OCI-LY7 (cell line): ENCODE data around the gene ADAMTS7. TPM values are rescaled to one million over a fixed set of nuclear protein-coding genes. Genes with fewer than 3 reads are reported as not detected.
A peak's percentile ranks its signal among the peaks of the same experiment; 100 is the strongest.
"Not testable (repeated sequence)": the region's sequence is repeated elsewhere in the genome, so short reads cannot be mapped to it uniquely, and the experiment has no call there.

Experiments
- BruUV-seq: library from RNA; stranded (reverse); fragments of 400-500 nt; replicated peaks from 2 replicates; lab custom pipeline; 2021; lab: Mats Ljungman, UMichigan
- CTCF ChIA-PET: fragments of 300-600 bp; sonication (Branson Sonifier 250); formaldehyde crosslinking; loops from one replicate; lab custom pipeline; 2022; ENCODE audit warnings: antibody characterized with exemption; ENCODE audit not compliant: unreplicated experiment; lab: Charles Lee
- POLR2A ChIA-PET: fragments of 300-600 bp; sonication (Branson Sonifier 250); formaldehyde crosslinking; loops from one replicate; lab custom pipeline; 2022; ENCODE audit warnings: antibody characterized with exemption; lab: Charles Lee
- DNase-seq: peaks from one replicate; pipeline ENCODE4 v3.0.0-alpha.2; 2015; ENCODE audit warnings: low spot score
- H2AFZ ChIP-seq: fragments of 200-600 bp; sonication (generic), shearing (Covaris generic); 2 replicates; pipeline ENCODE4 v1.6.1; 2014; ENCODE audit warnings: mild to moderate bottlenecking, antibody characterized with exemption, low read length, moderate library complexity
- H3K27ac ChIP-seq: fragments of 200-600 bp; sonication (generic); 2 replicates; pipeline ENCODE4 v1.5.1; 2014; ENCODE audit warnings: mixed run types, low read depth, mild to moderate bottlenecking, moderate library complexity, low read length, inconsistent platforms; ENCODE audit not compliant: poor library complexity, severe bottlenecking
- H3K36me3 ChIP-seq: fragments of 200-600 bp; sonication (generic); 2 replicates; pipeline ENCODE4 v1.6.1; 2014; ENCODE audit warnings: mild to moderate bottlenecking, antibody characterized with exemption, low read length, moderate library complexity, mixed read lengths; ENCODE audit not compliant: insufficient read depth
- H3K4me1 ChIP-seq: fragments of 200-600 bp; sonication (generic); 2 replicates; pipeline ENCODE4 v1.5.1; 2014; ENCODE audit warnings: mild to moderate bottlenecking, low read length; ENCODE audit not compliant: insufficient read depth, poor library complexity, severe bottlenecking
- H3K4me2 ChIP-seq: fragments of 200-600 bp; sonication (generic); 2 replicates; pipeline ENCODE4 v1.6.1; 2014; ENCODE audit warnings: mild to moderate bottlenecking, low read length
- H3K4me3 ChIP-seq: fragments of 200-600 bp; sonication (generic); 2 replicates; pipeline ENCODE4 v1.5.1; 2014; ENCODE audit warnings: mild to moderate bottlenecking, low read depth, low read length; ENCODE audit not compliant: poor library complexity, severe bottlenecking
- H3K79me2 ChIP-seq: fragments of 200-600 bp; sonication (generic); 2 replicates; pipeline ENCODE4 v1.6.1; 2016; ENCODE audit warnings: low read depth, mild to moderate bottlenecking, low read length, moderate library complexity, mixed read lengths; ENCODE audit not compliant: insufficient read depth
- H3K9me2 ChIP-seq: fragments of 200-600 bp; sonication (generic); 2 replicates; pipeline ENCODE4 v1.6.1; 2016; ENCODE audit warnings: mild to moderate bottlenecking, low read length, mixed read lengths; ENCODE audit not compliant: insufficient read depth
- H3K9me3 ChIP-seq: fragments of 200-600 bp; sonication (generic); 2 replicates; pipeline ENCODE4 v1.6.1; 2014; ENCODE audit warnings: mild to moderate bottlenecking, mixed run types, low read length, mixed read lengths
- H4K20me1 ChIP-seq: fragments of 200-600 bp; sonication (generic); 2 replicates; pipeline ENCODE4 v1.6.1; 2014; ENCODE audit warnings: mild to moderate bottlenecking, antibody characterized with exemption, low read length, moderate library complexity, mixed read lengths; ENCODE audit not compliant: insufficient read depth
- CTCF ChIP-seq: fragments of 200-600 bp; sonication (generic); conservative IDR thresholded peaks from 2 replicates; pipeline ENCODE4 v1.5.1; 2014; ENCODE audit warnings: mild to moderate bottlenecking, antibody characterized with exemption, low read length, moderate library complexity, mixed read lengths
- EZH2phosphoT487 ChIP-seq: fragments of 200-600 bp; sonication (generic); IDR thresholded peaks from 2 replicates; pipeline ENCODE4 v1.6.1; 2018; ENCODE audit warnings: low read depth, borderline replicate concordance, mild to moderate bottlenecking, mixed run types, antibody characterized with exemption, low read length, moderate library complexity, mixed read lengths
- intact Hi-C: fragments of 100-400 bp; cut with micrococcal nuclease; formaldehyde crosslinking; loops from one replicate; pipeline ENCODE4 v1.10.0; 2022; ENCODE audit not compliant: unreplicated experiment
- total RNA-seq, 2 experiments: library from RNA; depleted of rRNA in 1 of 2; stranded (reverse); fragments of >200 nt in 1 of 2; shearing (Covaris generic) in 1 of 2; gene quantifications; 2 replicates each; pipeline ENCODE4 v1.2.3, GENCODE V29; 2014 to 2022

The ADAMTS7 gene
- total RNA-seq, 2 experiments from 2014 or later: 0.08 to 0.19 TPM

- H3K4me3 ChIP-seq: no peak overlapping the region
- H4K20me1 ChIP-seq: no peaks in the 10 kb centered on the region
- H3K79me2 ChIP-seq: no peaks in the 10 kb centered on the region
- intact Hi-C loops: no loop called here
- ChIA-PET POLR2A (no interaction called here), CTCF (no interaction called here)
- H3K9me3 ChIP-seq: no peaks in the 10 kb centered on the region
- no peak overlapping the region for H2AFZ ChIP-seq
- no peak for TF ChIP-seq CTCF
- no peak for TF ChIP-seq EZH2phosphoT487
- H3K9me2 ChIP-seq: no peaks in the 10 kb centered on the region
- no TSS peak for BruUV-seq
- peaks cover 49% of the 10 kb centered on the region for H3K4me1 ChIP-seq
- no peak overlapping the region for H3K4me2 ChIP-seq
- no peak for DNase-seq
- H3K36me3 ChIP-seq: no peaks in the 10 kb centered on the region
- no peak overlapping the region for H3K27ac ChIP-seq
These were observed 47.4 kb downstream of the ADAMTS7 start for GRCh38 chr15:78763796-78764241.

DNA sequence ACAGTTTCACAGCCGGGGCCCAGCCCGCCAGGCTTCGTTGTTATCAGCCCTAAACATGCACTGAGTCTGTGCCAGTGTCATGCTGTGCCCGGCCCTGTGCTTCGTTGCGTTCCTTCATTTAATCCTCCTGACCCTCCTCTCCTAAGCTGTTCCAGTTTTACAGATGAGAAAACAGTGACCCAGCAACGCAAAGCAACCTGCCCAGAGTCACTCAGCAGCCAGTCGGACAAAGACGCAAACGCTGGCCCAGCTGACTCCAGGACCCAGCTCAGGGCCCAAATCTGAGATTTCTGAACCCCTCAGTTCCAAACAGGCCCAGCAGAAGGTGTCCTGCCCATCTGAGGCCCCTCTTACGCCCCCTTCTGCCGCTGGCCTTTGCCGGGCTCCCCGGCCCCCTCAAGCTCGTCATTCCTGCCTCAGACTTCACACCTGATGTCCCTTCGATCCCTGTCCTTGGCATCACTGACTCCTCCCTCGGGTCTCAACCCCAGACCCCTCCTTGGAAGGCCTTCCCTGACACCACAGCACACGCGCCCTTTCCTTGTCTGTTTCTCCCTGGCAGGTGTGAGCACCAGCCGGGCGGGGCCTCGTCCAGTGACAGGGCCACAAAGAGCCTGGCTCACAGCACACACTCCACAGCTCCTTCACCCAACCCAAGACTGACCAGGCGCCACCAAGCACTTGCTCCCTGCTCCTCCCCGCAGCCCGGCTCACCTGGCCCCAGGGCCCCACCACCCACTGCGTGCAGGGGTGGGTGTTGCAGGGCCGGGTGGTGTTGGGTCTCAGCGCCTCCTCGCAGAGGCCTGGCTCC, 48.1 kb downstream of the ADAMTS7 start:
- Histone ChIP-seq H3K4me2 (no peak overlapping the region), H3K4me3 (no peak overlapping the region), H2AFZ (no peak overlapping the region), H3K79me2 (no peaks in the 10 kb centered on the region), H4K20me1 (no peaks in the 10 kb centered on the region), H3K9me2 (no peaks in the 10 kb centered on the region), H3K4me1 (peaks cover 55% of the 10 kb centered on the region), H3K27ac (no peak overlapping the region), H3K9me3 (no peaks in the 10 kb centered on the region), H3K36me3 (no peaks in the 10 kb centered on the region)
- no peak for DNase-seq
- ChIA-PET POLR2A (no interaction called here), CTCF (no interaction called here)
- intact Hi-C loops: no loop called here
- no TSS peak for BruUV-seq
- TF ChIP-seq EZH2phosphoT487 (no peak), CTCF (no peak)

GRCh38 chr15:78762386-78762961, 48.8 kb downstream of the ADAMTS7 start:
- H3K4me1 ChIP-seq: peaks cover 59% of the 10 kb centered on the region
- POLR2A ChIA-PET, H2AFZ ChIP-seq, H3K9me2 ChIP-seq, BruUV-seq, CTCF ChIA-PET, H4K20me1 ChIP-seq, H3K9me3 ChIP-seq, DNase-seq, H3K36me3 ChIP-seq, H3K79me2 ChIP-seq, H3K4me3 ChIP-seq, intact Hi-C loops: not testable (repeated sequence)
- peak overlapping the region; percentile 86 for H3K27ac ChIP-seq
- H3K4me2 ChIP-seq: peak overlapping the region; percentile 83; the same call in 1 of the 2 replicates
